HepG2 (cell line): ENCODE measurements around the gene LIPA. TPM values are rescaled to one million over a fixed set of nuclear protein-coding genes. Genes with fewer than 3 reads are reported as not detected.

Experiments used
- ATAC-seq: fragments of 200-7000 bp; cut with Tn5 transposase; 3 replicates; pipeline ENCODE4 v1.9.1; 2020; ENCODE audit warnings: mild to moderate bottlenecking, moderate library complexity
- BruUV-seq: library from RNA; stranded (reverse); fragments of 400-500 nt; replicated peaks from 2 replicates; lab custom pipeline; 2021; lab: Mats Ljungman, UMichigan
- CTCF ChIA-PET: fragments of 300-600 bp; formaldehyde crosslinking; extraction: SDS; loops from one replicate; lab custom pipeline; 2021; ENCODE audit warnings: low total read pairs, inconsistent platforms, low intra/inter-chr PET ratio; lab: Yijun Ruan, JAX
- POLR2A ChIA-PET: fragments of 350-600 bp; sonication (Branson Sonifier 250); formaldehyde crosslinking; loops from one replicate; lab custom pipeline; 2020; ENCODE audit warnings: antibody characterized with exemption, inconsistent platforms; lab: Yijun Ruan, JAX
- DNase-seq: peaks from one replicate; pipeline ENCODE4 v3.0.0-alpha.2; 2015; ENCODE audit warnings: low spot score
- FAIRE-seq: peaks from 3 replicates; lab custom pipeline; 2011; peaks lifted over from hg19 to GRCh38; lab: Jason Lieb, UNC
- H2AFZ ChIP-seq: one replicate; pipeline ENCODE4 v1.6.1; 2011; ENCODE audit warnings: low read length, inconsistent platforms
- H3K27ac ChIP-seq: fragments of 300-600 bp; 3 replicates; pipeline ENCODE4 v1.8.0; 2011; ENCODE audit warnings: mixed run types, mild to moderate bottlenecking, mixed read lengths, low read length, inconsistent platforms; ENCODE audit not compliant: insufficient read depth; ENCODE audit errors: extremely low read length
- H3K27me3 ChIP-seq, 2 experiments: fragments of 200-600 bp in 1 of 2; 2 replicates in 1 of 2; 3 replicates in 1 of 2; pipeline versions ENCODE4 v1.6.0 to v1.8.0; 2011; ENCODE audit warnings: low read length in 2 of 2, mild to moderate bottlenecking in 2 of 2, moderate library complexity in 2 of 2, inconsistent platforms in 1 of 2; ENCODE audit not compliant: insufficient read depth in 2 of 2, control insufficient read depth in 1 of 2
- H3K36me3 ChIP-seq, 2 experiments: fragments of 200-600 bp in 1 of 2; replicated peaks in 1 of 2; 2 replicates in 1 of 2; 3 replicates in 1 of 2; pipeline versions ENCODE4 v1.5.1 to v1.8.0; 2011; ENCODE audit warnings: low read length in 2 of 2, inconsistent platforms in 1 of 2; ENCODE audit not compliant: insufficient read depth in 2 of 2, control insufficient read depth in 1 of 2
- H3K4me1 ChIP-seq: 2 replicates; pipeline ENCODE4 v1.5.1; 2012; ENCODE audit warnings: low read length, inconsistent platforms; ENCODE audit not compliant: insufficient read depth
- H3K4me2 ChIP-seq: 2 replicates; pipeline ENCODE4 v1.6.0; 2011; ENCODE audit warnings: low read depth, low read length, inconsistent platforms
- H3K4me3 ChIP-seq, 3 experiments: fragments of 200-600 bp in 1 of 3; sonication (generic), shearing (Covaris generic) in 1 of 3; replicated peaks in 1 of 3; 2 replicates each; pipeline ENCODE4 v1.5.1; 2011 to 2016; ENCODE audit warnings: low read length in 3 of 3, inconsistent platforms in 2 of 3, low read depth in 2 of 3, mild to moderate bottlenecking in 2 of 3, control low read depth in 1 of 3, mixed read lengths in 1 of 3; ENCODE audit not compliant: insufficient read depth in 1 of 3
- H3K79me2 ChIP-seq: one replicate; pipeline ENCODE4 v1.6.1; 2011; ENCODE audit warnings: low read length, inconsistent platforms; ENCODE audit not compliant: insufficient read depth
- H3K9ac ChIP-seq: 2 replicates; pipeline ENCODE4 v1.6.0; 2011; ENCODE audit warnings: mild to moderate bottlenecking, low read depth, low read length, inconsistent platforms; ENCODE audit not compliant: insufficient read depth
- H3K9me3 ChIP-seq: 2 replicates; pipeline ENCODE4 v1.5.1; 2012; ENCODE audit warnings: mild to moderate bottlenecking, low read length
- H4K20me1 ChIP-seq: 2 replicates; pipeline ENCODE4 v1.6.0; 2011; ENCODE audit warnings: inconsistent platforms, mild to moderate bottlenecking, low read length, moderate library complexity; ENCODE audit not compliant: insufficient read depth
- FOXA1 ChIP-seq, 2 experiments: fragments of 450-650 bp in 1 of 2; sonication (generic) in 1 of 2; formaldehyde crosslinking in 1 of 2; IDR thresholded peaks; 2 replicates each; pipeline versions ENCODE4 v1.4.0 to v1.6.1; 2016 to 2020; ENCODE audit warnings: missing genetic modification reagents in 1 of 2
- RERE ChIP-seq: IDR thresholded peaks from 2 replicates; pipeline ENCODE4 v1.6.1; 2016; ENCODE audit warnings: low read depth, missing genetic modification reagents, missing compliant biosample characterization
- ZFP82 ChIP-seq: sonication (generic); formaldehyde crosslinking; IDR thresholded peaks from 2 replicates; pipeline ENCODE4 v1.5.1; 2020; ENCODE audit warnings: mild to moderate bottlenecking, missing genetic modification reagents, borderline replicate concordance
- ZNF317 ChIP-seq: sonication (generic); formaldehyde crosslinking; IDR thresholded peaks from 2 replicates; pipeline ENCODE4 v1.5.0; 2020; ENCODE audit warnings: mild to moderate bottlenecking, missing genetic modification reagents
- ZNF780A ChIP-seq: sonication (generic); formaldehyde crosslinking; IDR thresholded peaks from 2 replicates; pipeline ENCODE4 v1.8.0; 2022; ENCODE audit warnings: mild to moderate bottlenecking, missing genetic modification reagents, moderate library complexity
- in situ Hi-C: cut with HindIII; loops from 2 replicates; pipeline ENCODE4 v1.10.0; 2017; ENCODE audit warnings: low pct_unique_long_range_greater_than_20kb; ENCODE audit not compliant: extremely low pct_ligation_motif_present
- intact Hi-C: fragments of 100-400 bp; cut with micrococcal nuclease; formaldehyde crosslinking; loops from one replicate; pipeline ENCODE4 v1.10.0; 2022; ENCODE audit not compliant: unreplicated experiment
- polyA plus RNA-seq, 8 experiments: library from polyadenylated mRNA; depleted of rRNA in 3 of 8; stranded (reverse) in 7 of 8; unstranded in 1 of 8; fragments of >200 nt; fragmentation: Illumina TruSeq in 4 of 8; extraction: Trizol in 4 of 8; gene quantifications; 2 replicates each; pipeline versions ENCODE4 v1.2.1 to v1.2.3, GENCODE V29; 2011 to 2016; ENCODE audit warnings: low read depth in 4 of 8, missing spikeins in 1 of 8, mixed read lengths in 1 of 8; ENCODE audit not compliant: insufficient read depth in 1 of 8
- total RNA-seq, 5 experiments: library from RNA; depleted of rRNA; stranded (reverse); fragments of >200 nt; fragmentation: Illumina TruSeq; extraction: Trizol; gene quantifications; 2 replicates each; pipeline ENCODE4 v1.2.3, GENCODE V29; 2016; ENCODE audit warnings: low read depth in 1 of 5
- TF ChIP-seq, protein P1 (sequence below): sonication (generic); formaldehyde crosslinking; conservative IDR thresholded peaks from 2 replicates; pipeline ENCODE4 v1.4.0; 2020; ENCODE audit warnings: missing genetic modification reagents
- TF ChIP-seq, protein P2 (sequence below): IDR thresholded peaks from 2 replicates; pipeline ENCODE4 v1.6.1; 2018; ENCODE audit warnings: missing genetic modification reagents
- TF ChIP-seq, protein P3 (sequence below): sonication (generic); formaldehyde crosslinking; IDR thresholded peaks from 2 replicates; pipeline ENCODE4 v1.8.0; 2023; ENCODE audit warnings: mild to moderate bottlenecking, missing genetic modification reagents

The LIPA gene
- total and polyA plus RNA-seq, 2 of the 13 experiments (the other 11 are each of a cell fraction or from before 2014, with no cell fraction given), result 57.1 to 79.5 TPM

- intact Hi-C loops, result no loop called here
- no peak for FAIRE-seq
- ATAC-seq, result no peak
- TF ChIP-seq, protein P1, sequence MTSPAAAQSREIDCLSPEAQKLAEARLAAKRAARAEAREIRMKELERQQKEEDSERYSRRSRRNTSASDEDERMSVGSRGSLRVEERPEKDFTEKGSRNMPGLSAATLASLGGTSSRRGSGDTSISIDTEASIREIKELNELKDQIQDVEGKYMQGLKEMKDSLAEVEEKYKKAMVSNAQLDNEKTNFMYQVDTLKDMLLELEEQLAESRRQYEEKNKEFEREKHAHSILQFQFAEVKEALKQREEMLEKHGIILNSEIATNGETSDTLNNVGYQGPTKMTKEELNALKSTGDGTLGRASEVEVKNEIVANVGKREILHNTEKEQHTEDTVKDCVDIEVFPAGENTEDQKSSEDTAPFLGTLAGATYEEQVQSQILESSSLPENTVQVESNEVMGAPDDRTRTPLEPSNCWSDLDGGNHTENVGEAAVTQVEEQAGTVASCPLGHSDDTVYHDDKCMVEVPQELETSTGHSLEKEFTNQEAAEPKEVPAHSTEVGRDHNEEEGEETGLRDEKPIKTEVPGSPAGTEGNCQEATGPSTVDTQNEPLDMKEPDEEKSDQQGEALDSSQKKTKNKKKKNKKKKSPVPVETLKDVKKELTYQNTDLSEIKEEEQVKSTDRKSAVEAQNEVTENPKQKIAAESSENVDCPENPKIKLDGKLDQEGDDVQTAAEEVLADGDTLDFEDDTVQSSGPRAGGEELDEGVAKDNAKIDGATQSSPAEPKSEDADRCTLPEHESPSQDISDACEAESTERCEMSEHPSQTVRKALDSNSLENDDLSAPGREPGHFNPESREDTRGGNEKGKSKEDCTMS (CRISPR knock-in tag), result no peak
- no peak for TF ChIP-seq ZNF780A
- TF ChIP-seq, protein P2, sequence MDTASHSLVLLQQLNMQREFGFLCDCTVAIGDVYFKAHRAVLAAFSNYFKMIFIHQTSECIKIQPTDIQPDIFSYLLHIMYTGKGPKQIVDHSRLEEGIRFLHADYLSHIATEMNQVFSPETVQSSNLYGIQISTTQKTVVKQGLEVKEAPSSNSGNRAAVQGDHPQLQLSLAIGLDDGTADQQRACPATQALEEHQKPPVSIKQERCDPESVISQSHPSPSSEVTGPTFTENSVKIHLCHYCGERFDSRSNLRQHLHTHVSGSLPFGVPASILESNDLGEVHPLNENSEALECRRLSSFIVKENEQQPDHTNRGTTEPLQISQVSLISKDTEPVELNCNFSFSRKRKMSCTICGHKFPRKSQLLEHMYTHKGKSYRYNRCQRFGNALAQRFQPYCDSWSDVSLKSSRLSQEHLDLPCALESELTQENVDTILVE, result no peak
- TF ChIP-seq, protein P3, sequence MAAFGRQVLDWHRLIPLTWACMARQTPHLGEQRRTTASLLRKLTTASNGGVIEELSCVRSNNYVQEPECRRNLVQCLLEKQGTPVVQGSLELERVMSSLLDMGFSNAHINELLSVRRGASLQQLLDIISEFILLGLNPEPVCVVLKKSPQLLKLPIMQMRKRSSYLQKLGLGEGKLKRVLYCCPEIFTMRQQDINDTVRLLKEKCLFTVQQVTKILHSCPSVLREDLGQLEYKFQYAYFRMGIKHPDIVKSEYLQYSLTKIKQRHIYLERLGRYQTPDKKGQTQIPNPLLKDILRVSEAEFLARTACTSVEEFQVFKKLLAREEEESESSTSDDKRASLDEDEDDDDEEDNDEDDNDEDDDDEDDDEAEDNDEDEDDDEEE, result no peak
- TF ChIP-seq ZFP82, result no peak
- TF ChIP-seq RERE (CRISPR knock-in tag), result no peak
- TF ChIP-seq ZNF317 (CRISPR knock-in tag), result no peak
- TF ChIP-seq FOXA1 (IDR thresholded peaks at IDR 0.05), result no peak
- no peak for TF ChIP-seq FOXA1 (CRISPR knock-in tag; IDR thresholded peaks at IDR 0.05)
These were observed 4.2 kb upstream of the LIPA start for GRCh38 chr10:89255793-89256192.

More at GRCh38 chr10:89255793-89256192, 4.2 kb upstream of the LIPA start:
- Histone ChIP-seq H3K4me1 (peaks cover 4% of the 10 kb centered on the region), H3K27me3 (no peaks in the 10 kb centered on the region; a peak in 1 of 5 replicates), H3K4me3 (no peak overlapping the region), H3K4me2 (no peak overlapping the region), H3K9ac (no peak overlapping the region), H3K36me3 (no peaks in the 10 kb centered on the region), H3K79me2 (no peaks in the 10 kb centered on the region), H3K27ac (no peak overlapping the region), H4K20me1 (no peaks in the 10 kb centered on the region), H3K9me3 (peaks cover 17% of the 10 kb centered on the region; the same call in 1 of the 2 replicates), H2AFZ (no peak overlapping the region)
- no TSS peak for BruUV-seq
- DNase-seq, result no peak
- CTCF ChIA-PET, result no interaction called here
- POLR2A ChIA-PET, result no interaction called here
- in situ Hi-C loops, result loop anchor here (5.0 kb wide), 1 partner anchor 117 kb away; no protein-coding TSS in a partner anchor
